ENCODE data around the gene PPP2R2B.

The PPP2R2B gene

GRCh38 chr5:146744068-146744745 lies 134.3 kb downstream of the PPP2R2B start:
- TF ChIP-seq CTCF (IDR thresholded peaks at IDR 0.05), result no peak

GRCh38 chr5:146734936-146735577 lies 143.5 kb downstream of the PPP2R2B start:
- no peak for TF ChIP-seq CTCF (IDR thresholded peaks at IDR 0.05)

GRCh38 chr5:146732962-146733361 lies 145.6 kb downstream of the PPP2R2B start:
- TF ChIP-seq CTCF (IDR thresholded peaks at IDR 0.05), result no peak

GRCh38 chr5:146731909-146732659 lies 146.5 kb downstream of the PPP2R2B start:
- no peak for TF ChIP-seq CTCF (IDR thresholded peaks at IDR 0.05)

- no peak for TF ChIP-seq CTCF (IDR thresholded peaks at IDR 0.05)
These were observed 151.7 kb downstream of the PPP2R2B start for GRCh38 chr5:146726891-146727290.

- no peak for TF ChIP-seq CTCF (IDR thresholded peaks at IDR 0.05)
These were observed 152.5 kb downstream of the PPP2R2B start for GRCh38 chr5:146726020-146726419.

- TF ChIP-seq CTCF (IDR thresholded peaks at IDR 0.05), result no peak
These were observed 153.5 kb downstream of the PPP2R2B start for GRCh38 chr5:146725025-146725424.

All from LNCAP (cell line).